Esophagus squamous epithelium (tissue), 5 donors: ENCODE data around the gene ZNF644. TPM values are rescaled to one million over a fixed set of nuclear protein-coding genes. Genes with fewer than 3 reads are reported as not detected.

Experiments
- DNase-seq: peaks from one replicate; lab custom pipeline; 2025; lab: John Stamatoyannopoulos, UW
- H3K27ac ChIP-seq, 4 donors: fragments of 200-600 bp; sonication (generic); one replicate each; pipeline ENCODE4 v1.5.1; 2016 to 2019; ENCODE audit warnings: mild to moderate bottlenecking in 1 of 4
- H3K27me3 ChIP-seq, 4 donors: fragments of 200-600 bp; sonication (generic); 1 replicate in 3 of 4; 2 replicates in 1 of 4; pipeline versions ENCODE4 v1.5.1 to v1.6.0; 2017 to 2021; ENCODE audit warnings: antibody characterized with exemption in 1 of 4
- H3K36me3 ChIP-seq, 3 donors: fragments of 200-600 bp; sonication (generic); one replicate each; pipeline ENCODE4 v1.5.1; 2016 to 2019
- H3K4me1 ChIP-seq, 3 donors: fragments of 200-600 bp; sonication (generic); one replicate each; pipeline ENCODE4 v1.5.1; 2017 to 2019
- H3K4me3 ChIP-seq, 4 donors: fragments of 200-600 bp; sonication (generic); 1 replicate in 3 of 4; 2 replicates in 1 of 4; pipeline ENCODE4 v1.5.1; 2016 to 2019; ENCODE audit warnings: mild to moderate bottlenecking in 2 of 4, moderate library complexity in 1 of 4
- H3K9me3 ChIP-seq, 3 donors: fragments of 200-600 bp; sonication (generic); one replicate each; pipeline ENCODE4 v1.5.1; 2016 to 2019
- CTCF ChIP-seq, 6 experiments: fragments of 450-650 bp in 4 of 6; fragments of 200-600 bp in 2 of 6; sonication (generic) in 2 of 6; IDR thresholded peaks; one replicate each; pipeline ENCODE4 v1.5.1; 2016 to 2019; ENCODE audit warnings: antibody characterized with exemption in 6 of 6, mild to moderate bottlenecking in 4 of 6, moderate library complexity in 4 of 6
- POLR2A ChIP-seq, 4 donors: fragments of 450-650 bp; IDR thresholded peaks; one replicate each; pipeline ENCODE4 v1.6.1; 2017; ENCODE audit warnings: antibody characterized with exemption in 4 of 4, mild to moderate bottlenecking in 4 of 4, moderate library complexity in 3 of 4
- WGBS, 2 donors: methylation state at CpG; one replicate each; pipeline ENCODE4 v1.1.5; 2018; 5-methylcytosine and 5-hydroxymethylcytosine counted together
- intact Hi-C: fragments of 100-400 bp; cut with DNase I; formaldehyde crosslinking; loops from one replicate; pipeline ENCODE4 v1.15.0; 2022
- total RNA-seq, 4 donors: library from RNA; depleted of rRNA; stranded (reverse); fragments of >200 nt; gene quantifications; one replicate each; pipeline ENCODE4 v1.1.0, GENCODE V29; 2016
- donor health status: DM: yes; HTN: yes; CAD: no.

ZNF644 gene
- total RNA-seq, 4 donors from 2014 or later = 19.6 to 51.3 (median 31.5) TPM

- Histone ChIP-seq H3K9me3 (no peaks in the 10 kb centered on the region), H3K4me1 (peaks cover 0 to 11% (median 4%) of the 10 kb centered on the region in 3 donors), H3K27ac (peak overlapping the region in 1 of 4 donors; percentile 2), H3K4me3 (no peak overlapping the region), H3K27me3 (no peaks in the 10 kb centered on the region), H3K36me3 (peaks cover 0 to 34% (median 0%) of the 10 kb centered on the region in 3 donors)
- intact Hi-C loops = no loop called here
- no peak for TF ChIP-seq POLR2A (IDR thresholded peaks at IDR 0.05)
- TF ChIP-seq CTCF (IDR thresholded peaks at IDR 0.05) = no peak
- WGBS, 2 donors = 84 to 97% methylated on average over 5 of the region's 5 CpGs
- DNase-seq = no peak
Observed at GRCh38 chr1:90973897-90974798, 47.7 kb downstream of the ZNF644 start.

- Histone ChIP-seq H3K36me3 (peaks cover 0 to 16% (median 0%) of the 10 kb centered on the region in 3 donors), H3K9me3 (no peaks in the 10 kb centered on the region), H3K4me1 (peaks cover 0 to 11% (median 4%) of the 10 kb centered on the region in 3 donors), H3K27ac (no peak overlapping the region), H3K4me3 (no peak overlapping the region), H3K27me3 (no peaks in the 10 kb centered on the region)
- DNase-seq = no peak
- WGBS, 2 donors = 83 to 88% methylated on average over 1 of the region's 1 CpG
- intact Hi-C loops = no loop called here
- TF ChIP-seq POLR2A (IDR thresholded peaks at IDR 0.05) (no peak), CTCF (IDR thresholded peaks at IDR 0.05) (no peak)
Observed at GRCh38 chr1:90970208-90970607, 51.6 kb downstream of the ZNF644 start.

- H3K4me1 ChIP-seq = peaks cover 0 to 7% (median 0%) of the 10 kb centered on the region in 3 donors
- no peak for DNase-seq
- H3K9me3 ChIP-seq = no peaks in the 10 kb centered on the region
- no peak overlapping the region for H3K4me3 ChIP-seq
- no peak for TF ChIP-seq POLR2A (IDR thresholded peaks at IDR 0.05)
- no peaks in the 10 kb centered on the region for H3K27me3 ChIP-seq
- no peak overlapping the region for H3K27ac ChIP-seq
- 91 to 94% methylated on average over 3 of the region's 3 CpGs for WGBS, 2 donors
- intact Hi-C loops = loop anchor here (10.0 kb wide), 1 partner anchor 244 kb away; no protein-coding TSS in a partner anchor
- H3K36me3 ChIP-seq = peaks cover 0 to 16% (median 0%) of the 10 kb centered on the region in 3 donors
Observed at GRCh38 chr1:90969241-90969640, 52.6 kb downstream of the ZNF644 start.

GRCh38 chr1:90964444-90965035, 57.3 kb downstream of the ZNF644 start:
- no peak for DNase-seq
- WGBS, 2 donors = 46 to 72% methylated on average over 1 of the region's 1 CpG
- TF ChIP-seq POLR2A (IDR thresholded peaks at IDR 0.05) (no peak), CTCF (IDR thresholded peaks at IDR 0.05) (peak in 5 of 6 experiments; percentile 14 to 56 (median 22))
- Histone ChIP-seq H3K27me3 (no peaks in the 10 kb centered on the region), H3K27ac (no peak overlapping the region), H3K4me1 (peaks cover 0 to 7% (median 0%) of the 10 kb centered on the region in 3 donors), H3K36me3 (no peaks in the 10 kb centered on the region), H3K4me3 (no peak overlapping the region), H3K9me3 (no peaks in the 10 kb centered on the region)
- intact Hi-C loops = loop anchor here (10.0 kb wide), 1 partner anchor 240 kb away; no protein-coding TSS in a partner anchor

- intact Hi-C loops = loop anchor here (10.0 kb wide), 1 partner anchor 239 kb away; no protein-coding TSS in a partner anchor
- H3K27ac ChIP-seq = no peak overlapping the region
- no peaks in the 10 kb centered on the region for H3K27me3 ChIP-seq
- no peak for DNase-seq
- H3K36me3 ChIP-seq = no peaks in the 10 kb centered on the region
- no peak overlapping the region for H3K4me3 ChIP-seq
- H3K4me1 ChIP-seq = peaks cover 0 to 7% (median 0%) of the 10 kb centered on the region in 3 donors
- H3K9me3 ChIP-seq = no peaks in the 10 kb centered on the region
- WGBS, 2 donors = 37 to 49% methylated on average over 1 of the region's 1 CpG
- TF ChIP-seq CTCF (IDR thresholded peaks at IDR 0.05) = no peak
Observed at GRCh38 chr1:90963651-90964050, 58.2 kb downstream of the ZNF644 start.
